ENCODE data around the gene EML1.

Gene EML1

DNA sequence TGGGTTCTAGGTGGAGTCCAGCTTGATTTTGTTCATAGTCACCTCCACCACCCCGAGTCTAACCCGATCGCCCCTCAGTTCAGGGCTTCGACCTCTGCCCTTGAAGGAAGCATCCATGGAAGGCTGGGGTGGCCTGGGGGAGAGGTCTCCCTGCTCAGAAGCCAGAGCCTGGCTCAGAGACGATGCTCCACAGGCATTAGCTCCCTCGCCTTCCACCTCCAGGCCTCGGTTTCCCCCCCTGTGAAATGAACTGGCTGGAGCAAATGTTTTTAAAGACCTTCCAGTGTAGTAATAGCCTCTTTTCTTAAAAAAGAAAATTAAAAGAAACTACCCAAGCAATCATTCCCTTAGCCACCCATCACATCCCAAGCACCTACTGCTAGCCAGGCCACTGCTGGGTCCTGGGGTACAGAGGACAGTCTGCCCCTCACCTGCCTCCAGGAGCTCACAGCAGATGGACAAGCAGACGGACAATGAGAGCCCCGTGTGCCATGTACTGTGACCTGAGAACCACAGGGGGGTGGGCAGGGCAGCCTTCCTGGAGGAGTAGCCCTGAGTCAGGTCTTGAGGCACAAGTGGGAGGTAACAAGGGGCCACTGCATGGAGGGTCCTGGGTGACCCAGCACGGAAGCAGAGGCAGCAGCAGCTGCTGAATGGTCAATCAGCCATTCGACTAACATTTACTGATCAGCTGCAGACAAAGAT is 42.3 kb upstream of the EML1 start:
- 92% methylated on average over 11 of the region's 11 CpGs for WGBS
- Histone ChIP-seq H3K9me3 (ENCODE audit: insufficient read depth, low read depth, low read length) (no peaks in the 10 kb centered on the region), H3K4me1 (ENCODE audit: insufficient read depth, low read length) (peaks cover 14% of the 10 kb centered on the region; the same call in 1 of the 2 replicates), H3K9ac (ENCODE audit: low read depth, low read length) (no peak overlapping the region), H3K4me3 (ENCODE audit: low read length) (no peak overlapping the region), H3K27me3 (ENCODE audit: insufficient read depth, low read length) (no peaks in the 10 kb centered on the region), H3K36me3 (ENCODE audit: insufficient read depth, low read length) (no peaks in the 10 kb centered on the region), H3K27ac (ENCODE audit: low read depth, low read length) (no peak overlapping the region)

DNA sequence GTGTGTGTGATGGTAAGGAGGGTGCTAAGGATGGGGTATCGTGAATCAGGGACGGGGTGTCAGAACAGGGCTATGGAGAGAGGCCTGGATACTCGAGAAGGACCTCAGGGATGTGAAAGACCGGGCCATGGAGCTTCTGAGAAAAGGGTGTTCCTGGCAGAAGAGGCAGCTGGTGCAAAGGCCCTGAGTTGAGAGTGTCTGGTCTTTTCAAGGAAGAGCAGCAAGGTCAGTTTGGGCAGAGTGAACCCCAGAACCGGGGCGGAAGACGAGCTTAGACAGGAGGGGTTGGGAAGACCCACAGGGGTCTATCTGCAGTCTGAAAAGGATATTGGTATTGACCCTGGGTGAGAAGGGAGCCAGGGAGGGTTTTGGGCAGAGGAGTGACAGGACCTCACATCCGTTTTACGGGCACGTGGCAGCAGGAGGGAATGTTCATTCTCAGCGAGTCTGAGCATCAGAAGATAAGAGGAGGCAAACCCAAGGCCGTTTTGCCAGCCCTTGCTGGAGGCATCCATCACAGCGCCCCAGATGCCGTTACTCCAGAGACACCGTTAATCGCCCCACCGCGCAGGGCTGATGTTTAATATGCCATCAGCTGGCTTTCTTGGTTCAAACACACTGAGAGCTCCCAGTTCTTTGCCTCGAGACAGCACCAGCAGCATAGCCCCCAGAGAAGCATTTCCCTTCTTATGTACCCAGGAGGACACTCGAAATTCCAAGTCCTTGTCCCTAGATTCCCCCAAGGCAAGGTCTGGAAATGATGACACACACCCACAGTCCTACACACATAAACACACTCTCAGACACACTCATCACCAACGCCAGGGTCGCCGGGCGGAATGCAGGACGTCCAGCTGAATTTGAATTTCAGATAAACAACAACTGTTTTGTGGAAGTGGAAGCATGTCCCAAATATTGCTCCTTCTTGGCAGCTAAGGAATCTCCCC is 41.4 kb upstream of the EML1 start:
- H3K9me3 ChIP-seq (ENCODE audit: insufficient read depth, low read depth, low read length) = no peaks in the 10 kb centered on the region
- H3K9ac ChIP-seq (ENCODE audit: low read depth, low read length) = no peak overlapping the region
- no peak overlapping the region for H3K4me3 ChIP-seq (ENCODE audit: low read length)
- peaks cover 14% of the 10 kb centered on the region; the same call in 1 of the 2 replicates for H3K4me1 ChIP-seq (ENCODE audit: insufficient read depth, low read length)
- H3K27ac ChIP-seq (ENCODE audit: low read depth, low read length) = no peak overlapping the region
- WGBS = 88% methylated on average over 25 of the region's 25 CpGs
- no peaks in the 10 kb centered on the region for H3K36me3 ChIP-seq (ENCODE audit: insufficient read depth, low read length)
- H3K27me3 ChIP-seq (ENCODE audit: insufficient read depth, low read length) = no peaks in the 10 kb centered on the region

DNA sequence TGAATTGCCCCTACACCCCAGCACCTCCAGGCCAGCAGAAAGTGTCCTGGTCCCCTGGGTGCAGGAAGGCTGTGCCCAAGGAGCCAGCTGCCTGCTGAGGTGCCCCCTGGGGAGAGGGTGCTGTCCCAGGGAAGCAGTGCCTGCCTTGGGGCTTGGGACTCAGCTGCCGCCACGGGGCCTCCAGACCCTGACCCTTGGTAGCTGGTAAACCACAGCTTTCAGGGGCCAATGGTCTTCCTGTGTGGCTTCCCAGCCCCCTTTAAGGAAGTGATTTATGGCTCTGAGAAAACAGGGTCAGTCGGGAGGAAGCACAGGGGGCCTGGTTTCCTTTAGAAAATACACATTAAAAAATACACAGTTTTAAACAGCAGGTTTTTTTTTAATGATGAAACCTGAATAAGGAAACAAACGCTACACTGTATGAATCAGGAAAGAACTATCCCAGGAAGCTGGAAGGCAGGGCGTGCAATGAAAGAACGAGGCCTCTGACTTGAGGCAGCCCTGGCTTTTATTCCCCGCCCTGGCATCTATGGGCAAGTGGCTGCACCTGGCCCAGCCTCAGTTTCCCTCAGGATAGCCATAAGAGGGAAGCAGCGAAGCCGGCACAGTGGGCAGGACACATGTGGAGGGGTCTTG is 40.6 kb upstream of the EML1 start:
- Histone ChIP-seq H3K36me3 (ENCODE audit: insufficient read depth, low read length) (no peaks in the 10 kb centered on the region), H3K27ac (ENCODE audit: low read depth, low read length) (no peak overlapping the region), H3K4me1 (ENCODE audit: insufficient read depth, low read length) (peaks cover 14% of the 10 kb centered on the region; the same call in 1 of the 2 replicates), H3K4me3 (ENCODE audit: low read length) (no peak overlapping the region), H3K9me3 (ENCODE audit: insufficient read depth, low read depth, low read length) (no peaks in the 10 kb centered on the region), H3K27me3 (ENCODE audit: insufficient read depth, low read length) (no peaks in the 10 kb centered on the region), H3K9ac (ENCODE audit: low read depth, low read length) (no peak overlapping the region)
- 76% methylated on average over 9 of the region's 9 CpGs for WGBS

DNA sequence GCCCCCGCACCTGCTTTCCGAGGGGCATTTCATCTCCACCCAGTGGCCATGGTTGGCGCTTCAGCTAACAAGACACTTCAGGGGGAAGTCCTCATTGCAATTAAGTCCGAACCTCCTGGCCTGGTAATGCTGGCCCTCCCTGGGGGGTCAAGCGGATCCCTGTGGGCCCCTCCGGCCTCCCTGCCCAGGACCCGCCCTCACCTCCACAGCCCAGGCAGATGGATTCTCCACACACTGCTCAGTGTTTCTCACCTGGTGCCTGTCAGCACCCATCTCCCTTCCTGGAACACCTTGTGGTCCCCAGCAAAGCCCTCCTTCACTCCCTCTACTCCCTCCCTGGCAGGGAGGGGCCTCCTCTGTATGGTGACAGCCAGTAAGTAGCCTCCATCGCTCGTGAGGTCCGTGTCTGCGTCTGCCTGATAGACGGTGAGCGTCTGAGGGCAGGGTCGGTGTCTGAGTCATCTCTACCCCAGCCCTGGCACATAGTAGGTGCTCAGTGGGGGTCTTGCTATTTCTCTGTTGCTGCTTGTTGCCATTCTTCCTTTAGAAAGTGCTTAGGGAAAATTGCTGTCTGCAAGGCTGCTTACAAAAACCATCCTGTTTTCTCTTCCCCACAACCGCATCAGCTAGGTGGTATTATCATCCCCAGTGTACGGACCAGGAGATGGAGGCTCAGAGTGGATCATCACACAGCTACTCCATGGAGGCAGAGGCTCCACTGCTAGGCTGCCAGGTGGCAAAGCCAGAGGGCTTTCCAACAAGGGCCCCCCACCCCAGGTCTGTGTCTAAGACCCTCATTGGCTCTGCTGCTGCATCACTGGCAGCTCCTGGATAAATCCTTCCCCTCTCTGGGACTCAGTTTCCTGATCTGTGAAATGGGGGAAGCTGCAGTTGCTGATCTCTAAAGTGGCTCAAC is 39.7 kb upstream of the EML1 start:
- Histone ChIP-seq H3K27me3 (ENCODE audit: insufficient read depth, low read length) (no peaks in the 10 kb centered on the region), H3K4me1 (ENCODE audit: insufficient read depth, low read length) (peaks cover 16% of the 10 kb centered on the region; the same call in 1 of the 2 replicates), H3K9me3 (ENCODE audit: insufficient read depth, low read depth, low read length) (no peaks in the 10 kb centered on the region), H3K9ac (ENCODE audit: low read depth, low read length) (no peak overlapping the region), H3K36me3 (ENCODE audit: insufficient read depth, low read length) (no peaks in the 10 kb centered on the region), H3K4me3 (ENCODE audit: low read length) (no peak overlapping the region), H3K27ac (ENCODE audit: low read depth, low read length) (no peak overlapping the region)
- WGBS = 47% methylated on average over 16 of the region's 16 CpGs

GRCh38 chr14:99754141-99755067 is 38.8 kb upstream of the EML1 start:
- peaks cover 23% of the 10 kb centered on the region for H3K4me1 ChIP-seq (ENCODE audit: insufficient read depth, low read length)
- H3K27me3 ChIP-seq (ENCODE audit: insufficient read depth, low read length) = no peaks in the 10 kb centered on the region
- no peaks in the 10 kb centered on the region for H3K9me3 ChIP-seq (ENCODE audit: insufficient read depth, low read depth, low read length)
- no peaks in the 10 kb centered on the region for H3K36me3 ChIP-seq (ENCODE audit: insufficient read depth, low read length)
- H3K27ac ChIP-seq (ENCODE audit: low read depth, low read length) = no peak overlapping the region
- no peak overlapping the region for H3K9ac ChIP-seq (ENCODE audit: low read depth, low read length)
- 90% methylated on average over 24 of the region's 24 CpGs for WGBS
- no peak overlapping the region for H3K4me3 ChIP-seq (ENCODE audit: low read length)

- H3K4me1 ChIP-seq (ENCODE audit: insufficient read depth, low read length) = peaks cover 24% of the 10 kb centered on the region
- WGBS = 92% methylated on average over 8 of the region's 8 CpGs
Measured at GRCh38 chr14:99755068-99755405, 38.2 kb upstream of the EML1 start.

DNA sequence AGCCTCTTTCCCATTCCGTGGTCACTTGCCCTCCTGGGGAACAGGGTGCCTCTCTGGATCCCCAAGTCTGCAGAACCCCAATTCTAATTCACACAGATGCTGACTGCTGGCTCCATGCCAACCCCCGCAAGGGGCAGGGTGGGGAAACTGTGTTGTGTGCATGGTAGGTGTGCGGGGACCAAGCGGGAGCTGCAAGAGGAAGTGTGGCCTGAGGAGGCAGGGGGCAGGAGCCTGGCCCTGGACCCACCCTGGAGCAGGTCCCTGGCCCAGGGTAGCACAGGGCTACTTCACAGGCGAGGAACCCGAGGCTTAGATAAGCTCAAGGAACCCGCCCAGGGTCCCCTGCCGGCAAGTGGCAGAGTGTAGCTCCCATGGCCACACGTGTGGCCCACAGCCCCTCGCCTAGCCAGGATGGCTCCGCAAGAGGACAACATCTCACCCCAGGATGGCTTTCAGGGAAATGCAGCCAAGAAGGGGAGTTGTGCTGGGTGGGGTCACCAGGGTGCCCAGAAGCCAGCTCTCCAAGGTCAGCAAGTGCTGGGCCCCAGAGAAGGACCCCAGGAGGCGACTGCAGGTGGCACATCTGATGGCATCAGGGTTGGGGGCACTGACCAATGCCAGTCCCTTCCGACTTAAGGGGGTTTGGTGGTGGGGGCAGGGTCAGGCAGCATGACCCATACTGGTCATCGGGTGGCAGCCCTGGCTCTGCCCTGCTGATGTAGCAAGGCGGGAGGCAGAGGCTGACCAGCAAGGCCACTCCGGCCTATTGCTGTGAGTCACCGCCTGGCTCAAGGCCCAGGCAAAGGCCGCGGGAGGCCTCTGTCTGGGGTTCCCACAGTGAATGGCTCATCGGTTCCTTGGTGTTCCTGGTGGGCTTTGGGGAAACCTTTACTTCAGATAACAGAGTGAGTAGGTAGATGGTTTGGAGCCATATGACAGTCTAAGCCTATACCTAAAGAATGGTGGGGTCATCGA is 37.3 kb upstream of the EML1 start:
- Histone ChIP-seq H3K9ac (ENCODE audit: low read depth, low read length) (no peak overlapping the region), H3K27ac (ENCODE audit: low read depth, low read length) (no peak overlapping the region), H3K36me3 (ENCODE audit: insufficient read depth, low read length) (no peaks in the 10 kb centered on the region), H3K4me3 (ENCODE audit: low read length) (no peak overlapping the region), H3K4me1 (ENCODE audit: insufficient read depth, low read length) (peaks cover 28% of the 10 kb centered on the region), H3K9me3 (ENCODE audit: insufficient read depth, low read depth, low read length) (no peaks in the 10 kb centered on the region), H3K27me3 (ENCODE audit: insufficient read depth, low read length) (no peaks in the 10 kb centered on the region)
- WGBS = 87% methylated on average over 21 of the region's 21 CpGs

More at GRCh38 chr14:99755068-99755405, 38.2 kb upstream of the EML1 start:
- Histone ChIP-seq H3K4me3 (ENCODE audit: low read length) (no peak overlapping the region), H3K9me3 (ENCODE audit: insufficient read depth, low read depth, low read length) (no peaks in the 10 kb centered on the region), H3K36me3 (ENCODE audit: insufficient read depth, low read length) (no peaks in the 10 kb centered on the region), H3K27me3 (ENCODE audit: insufficient read depth, low read length) (no peaks in the 10 kb centered on the region), H3K9ac (ENCODE audit: low read depth, low read length) (no peak overlapping the region), H3K27ac (ENCODE audit: low read depth, low read length) (no peak overlapping the region)

DNA sequence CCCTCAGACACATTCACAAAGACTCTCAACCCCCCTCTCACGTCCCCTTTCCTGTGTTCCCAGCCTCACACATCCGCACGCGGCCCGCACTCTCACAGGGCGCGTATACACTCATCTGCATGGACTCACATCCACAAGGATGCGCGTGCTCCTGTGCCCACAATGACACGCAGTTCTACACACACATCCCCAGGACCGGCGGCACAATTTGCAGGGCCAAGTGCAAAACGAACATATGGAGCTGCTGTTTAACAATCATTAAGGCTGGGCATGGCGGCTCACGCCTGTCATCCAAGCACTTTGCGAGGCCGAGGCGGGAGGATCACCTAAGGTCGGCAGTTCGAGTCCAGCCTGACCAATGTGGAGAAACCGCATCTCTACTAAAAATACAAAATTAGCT is 36.4 kb upstream of the EML1 start:
- Histone ChIP-seq H3K27ac (ENCODE audit: low read depth, low read length) (no peak overlapping the region), H3K27me3 (ENCODE audit: insufficient read depth, low read length) (no peaks in the 10 kb centered on the region), H3K4me1 (ENCODE audit: insufficient read depth, low read length) (peaks cover 28% of the 10 kb centered on the region), H3K9me3 (ENCODE audit: insufficient read depth, low read depth, low read length) (no peaks in the 10 kb centered on the region), H3K36me3 (ENCODE audit: insufficient read depth, low read length) (no peaks in the 10 kb centered on the region), H3K4me3 (ENCODE audit: low read length) (no peak overlapping the region), H3K9ac (ENCODE audit: low read depth, low read length) (no peak overlapping the region)
- WGBS = 94% methylated on average over 21 of the region's 21 CpGs

DNA sequence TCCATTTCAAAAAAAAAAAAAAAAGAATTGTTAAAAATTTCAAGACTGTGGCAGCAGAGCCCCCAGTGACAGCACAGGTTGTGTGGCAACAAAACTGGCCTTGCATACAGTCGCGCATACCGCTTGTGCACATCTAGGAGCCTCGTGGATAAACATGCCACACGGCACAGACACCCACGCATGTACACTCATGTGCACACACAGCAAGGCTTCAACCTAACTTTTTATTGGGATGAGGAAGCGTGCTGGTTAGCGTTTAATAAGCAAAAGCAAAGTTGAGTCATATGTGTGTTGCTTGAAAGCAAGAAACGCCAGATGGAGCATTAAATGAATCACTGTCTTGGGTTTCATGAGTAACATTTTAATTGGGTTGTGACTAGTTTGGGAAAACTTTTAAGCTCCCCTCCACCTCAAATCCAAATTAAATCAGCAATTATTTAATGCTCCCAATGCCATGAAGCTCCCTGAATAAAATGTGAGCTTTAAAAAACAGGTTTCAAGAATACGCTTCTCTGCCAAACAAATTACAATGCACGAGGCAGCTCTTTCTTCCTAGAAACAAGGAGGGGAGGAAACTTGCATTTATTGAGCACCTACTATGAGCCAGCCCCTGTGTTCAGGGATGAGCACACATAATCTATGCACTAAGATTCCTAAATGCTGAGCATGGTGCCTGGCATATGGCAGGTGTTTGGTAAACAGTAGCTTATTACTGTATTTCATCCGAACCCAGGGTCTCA is 35.7 kb upstream of the EML1 start:
- Histone ChIP-seq H3K9me3 (ENCODE audit: insufficient read depth, low read depth, low read length) (no peaks in the 10 kb centered on the region), H3K27ac (ENCODE audit: low read depth, low read length) (no peak overlapping the region), H3K9ac (ENCODE audit: low read depth, low read length) (no peak overlapping the region), H3K4me3 (ENCODE audit: low read length) (no peak overlapping the region), H3K27me3 (ENCODE audit: insufficient read depth, low read length) (no peaks in the 10 kb centered on the region), H3K36me3 (ENCODE audit: insufficient read depth, low read length) (no peaks in the 10 kb centered on the region), H3K4me1 (ENCODE audit: insufficient read depth, low read length) (peaks cover 25% of the 10 kb centered on the region)
- WGBS = 94% methylated on average over 12 of the region's 12 CpGs
